ENCODE data around the gene CXCR6. TPM values are rescaled to one million over a fixed set of nuclear protein-coding genes. Genes with fewer than 3 reads are reported as not detected.
A peak's percentile ranks its signal among the peaks of the same experiment; 100 is the strongest.

Gene CXCR6
- total RNA-seq, 1 experiment from 2014 or later, result not detected

- BruUV-seq (replicated peaks), result no TSS peak
- POLR2A ChIA-PET, result no interaction called here
- peaks cover 25% of the 10 kb centered on the region for H3K36me3 Mint-ChIP-seq (ENCODE audit: insufficient read depth, unreplicated experiment)
- CTCF ChIA-PET, result no interaction called here
- intact Hi-C loops (cut with micrococcal nuclease), result no loop called here
- H3K4me1 Mint-ChIP-seq (ENCODE audit: insufficient read depth, unreplicated experiment), result peaks cover 35% of the 10 kb centered on the region
- peak; percentile 1 for DNase-seq (ENCODE audit: unreplicated experiment)
- H3K4me3 Mint-ChIP-seq (ENCODE audit: unreplicated experiment), result no peak overlapping the region
- TF ChIP-seq, protein P1, sequence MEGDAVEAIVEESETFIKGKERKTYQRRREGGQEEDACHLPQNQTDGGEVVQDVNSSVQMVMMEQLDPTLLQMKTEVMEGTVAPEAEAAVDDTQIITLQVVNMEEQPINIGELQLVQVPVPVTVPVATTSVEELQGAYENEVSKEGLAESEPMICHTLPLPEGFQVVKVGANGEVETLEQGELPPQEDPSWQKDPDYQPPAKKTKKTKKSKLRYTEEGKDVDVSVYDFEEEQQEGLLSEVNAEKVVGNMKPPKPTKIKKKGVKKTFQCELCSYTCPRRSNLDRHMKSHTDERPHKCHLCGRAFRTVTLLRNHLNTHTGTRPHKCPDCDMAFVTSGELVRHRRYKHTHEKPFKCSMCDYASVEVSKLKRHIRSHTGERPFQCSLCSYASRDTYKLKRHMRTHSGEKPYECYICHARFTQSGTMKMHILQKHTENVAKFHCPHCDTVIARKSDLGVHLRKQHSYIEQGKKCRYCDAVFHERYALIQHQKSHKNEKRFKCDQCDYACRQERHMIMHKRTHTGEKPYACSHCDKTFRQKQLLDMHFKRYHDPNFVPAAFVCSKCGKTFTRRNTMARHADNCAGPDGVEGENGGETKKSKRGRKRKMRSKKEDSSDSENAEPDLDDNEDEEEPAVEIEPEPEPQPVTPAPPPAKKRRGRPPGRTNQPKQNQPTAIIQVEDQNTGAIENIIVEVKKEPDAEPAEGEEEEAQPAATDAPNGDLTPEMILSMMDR (IDR thresholded peaks at IDR 0.05; ENCODE audit: unreplicated experiment), result no peak
- H3K27me3 Mint-ChIP-seq (ENCODE audit: insufficient read depth, unreplicated experiment), result no peaks in the 10 kb centered on the region
- H3K27ac Mint-ChIP-seq (ENCODE audit: low read depth, unreplicated experiment), result peak overlapping the region; percentile 67
- H3K9me3 Mint-ChIP-seq (ENCODE audit: unreplicated experiment), result no peaks in the 10 kb centered on the region
Observed at GRCh38 chr3:45987368-45988291, 44.4 kb downstream of the CXCR6 start.

GRCh38 chr3:45988362-45988761, 45.1 kb downstream of the CXCR6 start:
- POLR2A ChIA-PET, result no interaction called here
- BruUV-seq (replicated peaks), result no TSS peak
- peaks cover 23% of the 10 kb centered on the region for H3K36me3 Mint-ChIP-seq (ENCODE audit: insufficient read depth, unreplicated experiment)
- TF ChIP-seq, protein P1 (IDR thresholded peaks at IDR 0.05; ENCODE audit: unreplicated experiment), result no peak
- H3K27ac Mint-ChIP-seq (ENCODE audit: low read depth, unreplicated experiment), result peak overlapping the region; percentile 67
- CTCF ChIA-PET, result no interaction called here
- DNase-seq (ENCODE audit: unreplicated experiment), result peak; percentile 38
- no peaks in the 10 kb centered on the region for H3K27me3 Mint-ChIP-seq (ENCODE audit: insufficient read depth, unreplicated experiment)
- H3K4me1 Mint-ChIP-seq (ENCODE audit: insufficient read depth, unreplicated experiment), result peaks cover 35% of the 10 kb centered on the region
- no peaks in the 10 kb centered on the region for H3K9me3 Mint-ChIP-seq (ENCODE audit: unreplicated experiment)
- intact Hi-C loops (cut with micrococcal nuclease), result no loop called here
- H3K4me3 Mint-ChIP-seq (ENCODE audit: unreplicated experiment), result no peak overlapping the region

DNA sequence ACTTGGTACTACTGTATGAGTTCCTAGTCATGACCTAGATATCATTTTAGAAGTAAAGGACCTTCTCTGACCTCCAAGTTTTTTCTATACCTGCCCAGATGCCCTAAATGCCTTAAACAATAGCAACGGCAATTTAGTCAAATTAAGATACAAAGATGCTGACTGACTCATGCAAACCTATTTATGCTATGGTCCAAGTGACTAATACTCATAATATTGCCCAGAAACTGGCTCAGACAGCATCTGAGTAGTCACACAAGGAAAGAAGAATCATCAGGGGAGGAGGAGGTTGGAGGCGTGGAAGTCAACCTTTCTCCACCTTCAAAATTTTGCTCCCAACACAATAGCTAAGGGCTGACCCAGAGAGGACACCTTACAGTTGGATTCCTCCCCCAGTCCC, 45.5 kb downstream of the CXCR6 start:
- TF ChIP-seq, protein P1 (IDR thresholded peaks at IDR 0.05; ENCODE audit: unreplicated experiment), result no peak
- H3K36me3 Mint-ChIP-seq (ENCODE audit: insufficient read depth, unreplicated experiment), result peaks cover 19% of the 10 kb centered on the region
- H3K27me3 Mint-ChIP-seq (ENCODE audit: insufficient read depth, unreplicated experiment), result no peaks in the 10 kb centered on the region
- CTCF ChIA-PET, result no interaction called here
- no TSS peak for BruUV-seq (replicated peaks)
- H3K27ac Mint-ChIP-seq (ENCODE audit: low read depth, unreplicated experiment), result peak overlapping the region; percentile 67
- H3K4me3 Mint-ChIP-seq (ENCODE audit: unreplicated experiment), result no peak overlapping the region
- POLR2A ChIA-PET, result no interaction called here
- intact Hi-C loops (cut with micrococcal nuclease), result no loop called here
- peak; percentile 79 for DNase-seq (ENCODE audit: unreplicated experiment)
- peaks cover 35% of the 10 kb centered on the region for H3K4me1 Mint-ChIP-seq (ENCODE audit: insufficient read depth, unreplicated experiment)
- H3K9me3 Mint-ChIP-seq (ENCODE audit: unreplicated experiment), result no peaks in the 10 kb centered on the region

- no peaks in the 10 kb centered on the region for H3K27me3 Mint-ChIP-seq (ENCODE audit: insufficient read depth, unreplicated experiment)
- peaks cover 35% of the 10 kb centered on the region for H3K4me1 Mint-ChIP-seq (ENCODE audit: insufficient read depth, unreplicated experiment)
- ChIA-PET CTCF (interaction anchor here (0.5 kb wide), 1 partner anchor 290 kb away, joined by 3 read pairs; no protein-coding TSS in a partner anchor), POLR2A (no interaction called here)
- H3K27ac Mint-ChIP-seq (ENCODE audit: low read depth, unreplicated experiment), result no peak overlapping the region
- no peaks in the 10 kb centered on the region for H3K9me3 Mint-ChIP-seq (ENCODE audit: unreplicated experiment)
- intact Hi-C loops (cut with micrococcal nuclease), result no loop called here
- no peak overlapping the region for H3K4me3 Mint-ChIP-seq (ENCODE audit: unreplicated experiment)
- DNase-seq (ENCODE audit: unreplicated experiment), result no peak
- TF ChIP-seq, protein P1 (IDR thresholded peaks at IDR 0.05; ENCODE audit: unreplicated experiment), result no peak
- no TSS peak for BruUV-seq (replicated peaks)
- H3K36me3 Mint-ChIP-seq (ENCODE audit: insufficient read depth, unreplicated experiment), result peaks cover 11% of the 10 kb centered on the region
Observed at GRCh38 chr3:45990181-45990580, 46.9 kb downstream of the CXCR6 start.

Data from MCF 10A (cell line).